HG03159 (cell line): Measurements from ENCODE around the gene CXCL16.
"Not testable (repeated sequence)": the region's sequence is repeated elsewhere in the genome, so short reads cannot be mapped to it uniquely, and the experiment has no call there.

Source experiments
- ATAC-seq: cut with Tn5 transposase; IDR thresholded peaks from one replicate; pipeline ENCODE4 v1.9.1; 2021; ENCODE audit warnings: mild to moderate bottlenecking, moderate library complexity; ENCODE audit not compliant: unreplicated experiment

The CXCL16 gene

GRCh38 chr17:4722678-4723240 is 17.0 kb downstream of the CXCL16 start:
- ATAC-seq: no peak

GRCh38 chr17:4721203-4722135 is 18.3 kb downstream of the CXCL16 start:
- ATAC-seq: no peak

- no peak for ATAC-seq
Observed at GRCh38 chr17:4720787-4721186, 18.9 kb downstream of the CXCL16 start.

- no peak for ATAC-seq
Observed at GRCh38 chr17:4719684-4720221, 20.0 kb downstream of the CXCL16 start.

- no peak for ATAC-seq
Observed at GRCh38 chr17:4719146-4719545, 20.6 kb downstream of the CXCL16 start.

- ATAC-seq: no peak
Observed at GRCh38 chr17:4718276-4718675, 21.5 kb downstream of the CXCL16 start.

- ATAC-seq: no peak
Observed at GRCh38 chr17:4717791-4718190, 21.9 kb downstream of the CXCL16 start.

- ATAC-seq: no peak
Observed at GRCh38 chr17:4716081-4716480, 23.6 kb downstream of the CXCL16 start.

GRCh38 chr17:4715063-4715744 is 24.5 kb downstream of the CXCL16 start:
- ATAC-seq: no peak

- not testable (repeated sequence) for ATAC-seq
Observed at GRCh38 chr17:4714340-4715062, 25.2 kb downstream of the CXCL16 start.

- no peak for ATAC-seq
Observed at GRCh38 chr17:4712526-4712925, 27.2 kb downstream of the CXCL16 start.

- ATAC-seq: no peak
Observed at GRCh38 chr17:4711661-4712181, 28.0 kb downstream of the CXCL16 start.

- ATAC-seq: no peak
Observed at GRCh38 chr17:4710693-4711634, 28.8 kb downstream of the CXCL16 start.

GRCh38 chr17:4709794-4710692 is 29.7 kb downstream of the CXCL16 start, which contains the start of gene ARRB2:
Gene ARRB2, plus strand, starts transcription at chr17:4710632. Its CDS starts 90 bp downstream, at chr17:4710722.
- peak; percentile 76 for ATAC-seq

- ATAC-seq: no peak
Observed at GRCh38 chr17:4708436-4708835, 31.3 kb downstream of the CXCL16 start.

GRCh38 chr17:4706121-4706520 is 33.6 kb downstream of the CXCL16 start:
- no peak for ATAC-seq

- no peak for ATAC-seq
Observed at GRCh38 chr17:4704991-4705390, 34.7 kb downstream of the CXCL16 start.

GRCh38 chr17:4704574-4704907 is 35.2 kb downstream of the CXCL16 start:
- ATAC-seq: not testable (repeated sequence)

- no peak for ATAC-seq
Observed at GRCh38 chr17:4703330-4703691, 36.4 kb downstream of the CXCL16 start.
